Progenitor cell of endocrine pancreas (in vitro differentiated cells): ENCODE data around the gene DDX59. TPM values are rescaled to one million over a fixed set of nuclear protein-coding genes. Genes with fewer than 3 reads are reported as not detected.

Experiments used
- DNase-seq: peaks from one replicate; pipeline ENCODE4 v3.0.0; 2021; ENCODE audit warnings: low spot score; ENCODE audit not compliant: unreplicated experiment
- H3K27ac Mint-ChIP-seq: 2 replicates; pipeline ENCODE4 v1.8.0; 2021; ENCODE audit warnings: mild to moderate bottlenecking, moderate library complexity, mixed read lengths
- H3K27me3 Mint-ChIP-seq: 2 replicates; pipeline ENCODE4 v1.8.0; 2021; ENCODE audit warnings: mixed read lengths
- H3K36me3 Mint-ChIP-seq: 2 replicates; pipeline ENCODE4 v1.8.0; 2022; ENCODE audit warnings: mixed read lengths; ENCODE audit not compliant: insufficient read depth
- H3K4me1 Mint-ChIP-seq: 2 replicates; pipeline ENCODE4 v1.8.0; 2021; ENCODE audit warnings: low read depth, mixed read lengths
- H3K4me3 Mint-ChIP-seq: 2 replicates; pipeline ENCODE4 v1.8.0; 2021; ENCODE audit warnings: low read depth, mild to moderate bottlenecking, moderate library complexity, mixed read lengths
- H3K9me3 Mint-ChIP-seq: 2 replicates; pipeline ENCODE4 v1.8.0; 2021; ENCODE audit warnings: low read depth, mixed read lengths
- long read RNA-seq: library from polyadenylated mRNA; unstranded; transcript quantifications from one replicate; pipeline ENCODE4 v2.0.0, GENCODE V29; 2020
- total RNA-seq: library from RNA; stranded (reverse); gene quantifications from 2 replicates; pipeline ENCODE4 v1.2.1, GENCODE V29; 2021
- TF ChIP-seq, protein P1 (sequence below): fragments of 200-600 bp; sonication (generic); IDR thresholded peaks from one replicate; pipeline ENCODE4 v1.5.0; 2021; ENCODE audit warnings: antibody characterized with exemption, mild to moderate bottlenecking; ENCODE audit not compliant: unreplicated experiment

Gene DDX59
- total RNA-seq = 19.2 and 21.6 TPM in 2 replicates
- long read RNA-seq, transcript DDX59-201 (8 exons, 2,289 nt) = major isoform, 26 of 72 reads
- long read RNA-seq, partial matches to known transcripts = 26 of 72 reads
- long read RNA-seq, other reads (novel, unspliced or antisense) = 20 of 72 reads

DNA sequence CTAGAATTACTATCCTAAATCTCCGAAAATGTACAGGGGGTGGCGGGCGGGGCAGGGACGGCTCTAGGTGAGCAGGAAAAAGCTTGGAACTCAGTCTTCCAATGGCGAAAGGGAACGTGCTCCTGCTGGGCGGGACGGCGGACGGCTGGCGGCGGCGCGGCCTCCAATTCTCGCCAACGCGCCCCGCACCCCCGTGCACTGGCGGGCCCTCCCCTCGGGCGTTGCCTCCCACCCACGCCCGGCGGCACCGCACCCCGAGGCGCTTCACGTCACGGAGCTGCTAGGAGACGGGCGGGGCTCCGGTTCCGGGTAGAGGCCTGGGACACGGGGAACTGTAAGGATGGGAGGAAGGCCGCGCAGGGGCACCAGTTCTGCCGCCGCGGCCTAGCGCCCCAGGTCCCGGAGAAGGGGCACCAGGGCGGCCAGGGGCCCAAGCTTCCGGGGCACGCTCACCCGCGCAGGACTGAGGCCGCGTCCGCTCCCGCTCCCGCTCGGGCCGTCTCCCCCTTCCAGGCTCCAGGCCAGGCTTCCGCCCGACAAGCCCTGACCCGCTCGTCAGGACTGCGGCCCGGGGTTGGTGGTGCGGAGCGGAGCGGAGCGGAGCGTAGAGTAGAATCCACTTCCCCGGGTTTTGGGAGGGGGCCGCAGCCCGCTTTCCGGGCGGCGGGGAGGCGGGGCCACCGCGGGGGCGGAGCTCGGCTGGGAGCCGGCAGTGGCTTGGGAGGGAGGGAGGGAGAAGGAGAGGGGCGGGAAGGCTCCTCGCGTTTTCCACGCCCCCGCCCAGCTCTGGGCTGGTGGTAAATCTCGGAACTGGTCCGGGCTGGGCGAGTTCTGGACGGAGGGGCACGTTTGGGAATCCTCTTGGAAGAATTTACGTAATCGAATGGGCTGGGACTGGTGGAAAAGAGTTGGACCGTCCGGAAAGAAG, at the start of gene DDX59:
Gene DDX59 (minus strand): TSS at position 594 of the 928 bp plus-strand sequence. CDS start 3,167 bp downstream, outside the sequence.
- Mint-ChIP-seq H3K27me3 (no peaks in the 10 kb centered on the region), H3K27ac (peak within 1 kb of the TSS; percentile 96), H3K4me1 (peaks cover 16% of the 10 kb centered on the region), H3K4me3 (peak within 1 kb of the TSS; percentile 91), H3K36me3 (peaks cover 5% of the 10 kb centered on the region), H3K9me3 (no peaks in the 10 kb centered on the region)
- TF ChIP-seq, protein P1, sequence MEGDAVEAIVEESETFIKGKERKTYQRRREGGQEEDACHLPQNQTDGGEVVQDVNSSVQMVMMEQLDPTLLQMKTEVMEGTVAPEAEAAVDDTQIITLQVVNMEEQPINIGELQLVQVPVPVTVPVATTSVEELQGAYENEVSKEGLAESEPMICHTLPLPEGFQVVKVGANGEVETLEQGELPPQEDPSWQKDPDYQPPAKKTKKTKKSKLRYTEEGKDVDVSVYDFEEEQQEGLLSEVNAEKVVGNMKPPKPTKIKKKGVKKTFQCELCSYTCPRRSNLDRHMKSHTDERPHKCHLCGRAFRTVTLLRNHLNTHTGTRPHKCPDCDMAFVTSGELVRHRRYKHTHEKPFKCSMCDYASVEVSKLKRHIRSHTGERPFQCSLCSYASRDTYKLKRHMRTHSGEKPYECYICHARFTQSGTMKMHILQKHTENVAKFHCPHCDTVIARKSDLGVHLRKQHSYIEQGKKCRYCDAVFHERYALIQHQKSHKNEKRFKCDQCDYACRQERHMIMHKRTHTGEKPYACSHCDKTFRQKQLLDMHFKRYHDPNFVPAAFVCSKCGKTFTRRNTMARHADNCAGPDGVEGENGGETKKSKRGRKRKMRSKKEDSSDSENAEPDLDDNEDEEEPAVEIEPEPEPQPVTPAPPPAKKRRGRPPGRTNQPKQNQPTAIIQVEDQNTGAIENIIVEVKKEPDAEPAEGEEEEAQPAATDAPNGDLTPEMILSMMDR = no peak
- DNase-seq = peak; percentile 90

GRCh38 chr1:200714504-200715187, 44.9 kb upstream of the DDX59 start:
- no peak for DNase-seq
- TF ChIP-seq, protein P1 = no peak
- Mint-ChIP-seq H3K27me3 (peaks cover under 1% of the 10 kb centered on the region), H3K9me3 (no peaks in the 10 kb centered on the region), H3K4me1 (no peaks in the 10 kb centered on the region), H3K4me3 (no peak overlapping the region), H3K27ac (no peak overlapping the region), H3K36me3 (no peaks in the 10 kb centered on the region)

DNA sequence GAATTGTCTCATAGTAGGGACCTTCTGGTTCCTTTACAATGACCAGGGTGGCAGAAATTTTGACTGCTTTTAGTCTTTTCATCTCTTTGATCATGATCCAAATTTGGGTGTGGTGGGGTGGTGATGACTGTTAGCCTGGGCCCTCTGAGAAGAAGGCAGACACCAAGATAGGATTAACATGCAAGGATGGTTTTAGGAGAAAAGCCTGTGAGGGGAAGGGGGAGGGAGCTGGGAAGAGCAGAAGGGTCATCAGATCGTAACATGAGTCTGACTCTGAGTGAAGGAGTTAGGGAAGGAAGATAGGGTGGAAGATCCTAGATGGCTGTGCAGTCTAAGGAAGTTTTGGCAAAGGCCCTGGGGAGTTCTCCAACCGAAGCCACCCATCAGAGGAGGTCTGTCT, 40.5 kb upstream of the DDX59 start:
- Mint-ChIP-seq H3K4me1 (no peaks in the 10 kb centered on the region), H3K36me3 (no peaks in the 10 kb centered on the region), H3K27ac (no peak overlapping the region), H3K4me3 (no peak overlapping the region), H3K9me3 (no peaks in the 10 kb centered on the region), H3K27me3 (peaks cover 3% of the 10 kb centered on the region)
- TF ChIP-seq, protein P1 = no peak
- no peak for DNase-seq

DNA sequence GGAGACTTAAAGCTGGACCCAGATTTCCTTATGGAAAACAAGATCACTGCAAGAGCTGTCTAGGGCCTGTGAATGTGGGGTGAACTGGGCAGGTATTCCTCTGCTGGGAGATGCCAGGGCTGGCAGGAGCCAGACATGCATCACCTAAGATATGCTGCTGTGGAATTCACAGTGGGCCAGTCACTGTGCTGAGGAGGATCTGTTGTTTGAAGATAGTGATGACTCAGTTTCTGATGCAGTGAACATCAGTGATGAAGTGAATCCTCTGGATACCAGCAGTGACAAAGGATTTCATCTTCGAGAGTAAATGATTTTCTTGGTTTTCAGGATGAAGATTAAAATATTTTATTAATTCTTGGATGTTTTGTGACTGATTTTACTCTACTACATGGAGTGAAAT, 39.1 kb upstream of the DDX59 start:
- no peaks in the 10 kb centered on the region for H3K9me3 Mint-ChIP-seq
- no peak for DNase-seq
- no peaks in the 10 kb centered on the region for H3K4me1 Mint-ChIP-seq
- TF ChIP-seq, protein P1 = no peak
- H3K27me3 Mint-ChIP-seq = peaks cover 3% of the 10 kb centered on the region
- H3K4me3 Mint-ChIP-seq = no peak overlapping the region
- H3K27ac Mint-ChIP-seq = no peak overlapping the region
- no peaks in the 10 kb centered on the region for H3K36me3 Mint-ChIP-seq

DNA sequence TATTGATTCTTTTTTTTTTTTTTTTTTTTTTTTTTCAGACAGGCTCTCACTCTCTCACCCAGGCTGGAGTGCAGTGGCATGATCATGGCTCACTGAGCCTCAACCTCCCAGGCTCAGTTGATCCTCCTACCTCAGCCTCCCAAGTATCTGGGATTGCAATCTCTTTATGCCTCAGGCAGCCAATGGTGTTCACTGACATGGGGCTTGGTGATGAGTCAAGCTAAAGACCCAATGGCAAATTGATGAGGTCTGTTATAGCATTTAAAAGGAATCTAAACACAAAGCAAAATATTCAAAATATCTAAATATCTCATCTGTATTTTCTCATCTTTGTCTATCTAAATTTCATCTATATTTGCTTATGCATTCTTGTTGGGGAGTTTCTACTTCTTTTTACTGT, 38.5 kb upstream of the DDX59 start:
- DNase-seq = no peak
- no peak overlapping the region for H3K4me3 Mint-ChIP-seq
- TF ChIP-seq, protein P1 = no peak
- no peaks in the 10 kb centered on the region for H3K36me3 Mint-ChIP-seq
- no peaks in the 10 kb centered on the region for H3K4me1 Mint-ChIP-seq
- peaks cover 3% of the 10 kb centered on the region for H3K27me3 Mint-ChIP-seq
- no peak overlapping the region for H3K27ac Mint-ChIP-seq
- H3K9me3 Mint-ChIP-seq = no peaks in the 10 kb centered on the region
